ENCODE results near the gene SPDL1.

The SPDL1 gene

DNA sequence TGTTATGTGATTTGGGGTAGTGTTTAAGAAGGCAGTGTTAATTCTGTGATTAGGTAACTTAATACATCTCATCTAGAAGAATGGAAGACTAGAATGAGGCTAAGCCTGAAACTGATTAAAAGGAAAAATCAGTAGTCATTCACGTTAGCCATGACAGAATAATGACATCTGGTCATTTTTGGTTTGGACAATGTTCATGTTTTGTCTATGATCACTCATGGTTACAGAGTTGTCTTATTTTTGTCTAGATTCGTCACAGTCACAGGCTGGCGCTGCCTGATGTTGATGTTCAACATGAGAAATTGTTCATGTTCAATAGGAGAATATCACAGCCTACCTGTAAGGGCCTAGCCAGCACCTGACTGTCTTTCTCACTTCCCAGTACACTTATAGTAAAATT, 44.0 kb downstream of the SPDL1 start:
- H3K27ac ChIP-seq = no peak overlapping the region
- H3K9me3 ChIP-seq (ENCODE audit: low read depth, low read length) = no peaks in the 10 kb centered on the region
- DNase-seq (ENCODE audit: low read depth, low spot score) = no peak
- H3K9ac ChIP-seq (ENCODE audit: insufficient read length) = no peak overlapping the region
- no peak overlapping the region for H3K4me3 ChIP-seq
- no peaks in the 10 kb centered on the region for H3K36me3 ChIP-seq (ENCODE audit: insufficient read depth, low read length)
- TF ChIP-seq POLR2AphosphoS5 (IDR thresholded peaks at IDR 0.05; ENCODE audit: borderline replicate concordance, low read depth, low read length) (no peak), EZH2 (IDR thresholded peaks at IDR 0.05) (no peak), FOXP2 (optimal IDR thresholded peaks at IDR 0.05; ENCODE audit: control extremely low read depth, extremely low read length, insufficient read depth) (no peak)

DNA sequence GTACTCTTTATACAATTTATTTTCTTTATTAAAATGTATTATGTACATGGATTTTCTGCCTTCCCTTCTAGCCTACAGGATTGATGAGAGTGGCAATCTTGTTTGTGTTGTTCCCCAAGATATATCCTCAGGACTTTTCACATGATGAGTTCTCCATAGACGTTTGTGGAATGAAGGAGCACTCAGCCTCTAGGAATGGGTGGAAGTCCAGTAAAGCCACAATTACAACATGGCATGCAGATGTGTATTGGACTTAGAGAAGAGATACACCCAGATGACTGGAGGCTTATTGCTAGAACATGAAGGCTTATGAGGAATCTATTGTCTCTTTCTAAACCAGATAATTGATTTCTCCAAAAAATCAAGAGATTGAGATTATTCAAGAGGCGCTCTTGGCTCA, 45.3 kb downstream of the SPDL1 start:
- TF ChIP-seq EZH2 (IDR thresholded peaks at IDR 0.05) (no peak), FOXP2 (optimal IDR thresholded peaks at IDR 0.05; ENCODE audit: control extremely low read depth, extremely low read length, insufficient read depth) (no peak), POLR2AphosphoS5 (IDR thresholded peaks at IDR 0.05; ENCODE audit: borderline replicate concordance, low read depth, low read length) (no peak)
- H3K27ac ChIP-seq = no peak overlapping the region
- DNase-seq (ENCODE audit: low read depth, low spot score) = no peak

DNA sequence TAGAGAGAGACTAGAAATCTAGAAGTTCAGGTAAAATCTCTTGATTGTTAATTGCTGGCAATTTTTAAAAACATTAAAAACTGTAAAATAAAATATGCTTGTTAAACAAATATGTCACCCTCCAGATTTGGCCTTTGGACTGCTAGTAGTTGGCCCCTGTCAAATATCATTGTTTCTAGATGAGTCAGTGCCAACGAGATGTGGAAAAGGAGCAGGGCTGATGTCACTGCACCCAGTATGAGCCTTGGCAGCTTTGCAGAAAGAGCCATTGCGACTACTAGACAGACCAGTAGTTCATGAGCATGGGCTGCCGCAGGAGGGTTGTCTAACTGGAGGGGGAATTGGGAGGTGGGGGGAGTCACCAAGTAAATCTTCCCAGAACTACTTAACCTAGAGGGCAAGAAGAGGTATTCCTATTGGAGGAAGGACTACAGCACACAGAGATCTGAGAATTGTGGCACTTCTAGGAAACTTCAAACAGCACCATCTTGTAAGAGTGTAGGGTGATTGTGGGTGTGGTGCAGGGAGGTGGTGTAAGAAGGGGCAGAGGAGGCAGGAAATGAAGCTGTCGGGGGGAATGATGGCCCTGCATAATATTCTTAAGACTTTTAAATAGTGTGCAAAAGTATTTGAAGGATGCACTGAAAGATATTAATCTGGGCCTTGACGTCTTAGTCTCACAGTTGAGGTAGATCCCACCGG, 46.4 kb downstream of the SPDL1 start:
- no peaks in the 10 kb centered on the region for H3K9me3 ChIP-seq (ENCODE audit: low read depth, low read length)
- no peak overlapping the region for H3K27ac ChIP-seq
- DNase-seq (ENCODE audit: low read depth, low spot score) = no peak
- no peak for TF ChIP-seq FOXP2 (optimal IDR thresholded peaks at IDR 0.05; ENCODE audit: control extremely low read depth, extremely low read length, insufficient read depth)
- TF ChIP-seq POLR2AphosphoS5 (IDR thresholded peaks at IDR 0.05; ENCODE audit: borderline replicate concordance, low read depth, low read length) = no peak
- no peak for TF ChIP-seq EZH2 (IDR thresholded peaks at IDR 0.05)
- no peak overlapping the region for H3K4me3 ChIP-seq
- H3K36me3 ChIP-seq (ENCODE audit: insufficient read depth, low read length) = no peaks in the 10 kb centered on the region
- no peak overlapping the region for H3K9ac ChIP-seq (ENCODE audit: insufficient read length)

More for the DNA sequence above, 45.3 kb downstream of the SPDL1 start:
- H3K4me3 ChIP-seq = no peak overlapping the region
- H3K9me3 ChIP-seq (ENCODE audit: low read depth, low read length) = no peaks in the 10 kb centered on the region
- no peaks in the 10 kb centered on the region for H3K36me3 ChIP-seq (ENCODE audit: insufficient read depth, low read length)
- no peak overlapping the region for H3K9ac ChIP-seq (ENCODE audit: insufficient read length)

DNA sequence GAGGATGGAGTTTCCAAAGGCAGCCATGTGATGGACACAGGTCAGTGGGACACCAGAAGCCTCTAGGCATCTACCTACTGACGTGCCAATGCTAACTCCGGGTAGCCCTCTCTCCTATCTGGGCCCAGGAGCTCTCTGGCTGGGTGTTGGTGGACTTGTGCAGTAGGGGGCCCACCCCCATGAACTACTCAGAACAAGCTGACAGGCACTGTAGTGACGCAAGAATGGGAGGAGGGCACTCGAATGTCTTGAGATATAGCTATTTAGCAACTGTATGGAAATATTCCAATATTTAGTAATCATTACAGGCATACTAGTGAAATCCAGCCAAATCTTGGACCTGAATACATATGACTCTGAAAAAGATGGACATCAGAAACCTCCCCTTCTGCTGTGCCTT, 47.8 kb downstream of the SPDL1 start:
- no peak for DNase-seq (ENCODE audit: low read depth, low spot score)
- Histone ChIP-seq H3K36me3 (ENCODE audit: insufficient read depth, low read length) (no peaks in the 10 kb centered on the region), H3K27ac (no peak overlapping the region), H3K9me3 (ENCODE audit: low read depth, low read length) (no peaks in the 10 kb centered on the region), H3K4me3 (no peak overlapping the region), H3K9ac (ENCODE audit: insufficient read length) (no peak overlapping the region)
- no peak for TF ChIP-seq FOXP2 (optimal IDR thresholded peaks at IDR 0.05; ENCODE audit: control extremely low read depth, extremely low read length, insufficient read depth)
- TF ChIP-seq EZH2 (IDR thresholded peaks at IDR 0.05) = no peak
- TF ChIP-seq POLR2AphosphoS5 (IDR thresholded peaks at IDR 0.05; ENCODE audit: borderline replicate concordance, low read depth, low read length) = no peak

DNA sequence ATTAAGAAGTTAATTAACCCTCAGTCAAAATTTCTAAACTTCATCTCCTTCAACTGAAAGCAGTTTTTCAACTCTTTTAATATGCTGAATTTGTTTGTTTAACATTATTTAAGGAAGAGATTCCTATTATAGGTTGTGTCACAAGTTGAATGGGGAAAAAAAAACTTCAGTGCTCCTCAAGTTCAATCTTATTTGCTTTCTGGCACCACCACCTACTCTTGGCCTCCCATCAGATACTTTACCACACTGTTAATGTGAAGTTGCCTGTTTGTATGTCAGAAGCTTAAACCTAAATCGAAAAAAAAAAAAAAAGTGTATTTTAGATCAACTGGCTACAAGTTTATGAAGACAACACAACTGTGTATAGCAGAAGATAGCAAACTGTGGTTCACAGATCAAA, 49.4 kb downstream of the SPDL1 start:
- no peak overlapping the region for H3K4me3 ChIP-seq
- no peak overlapping the region for H3K27ac ChIP-seq
- no peaks in the 10 kb centered on the region for H3K9me3 ChIP-seq (ENCODE audit: low read depth, low read length)
- no peak overlapping the region for H3K9ac ChIP-seq (ENCODE audit: insufficient read length)
- no peak for DNase-seq (ENCODE audit: low read depth, low spot score)
- TF ChIP-seq POLR2AphosphoS5 (IDR thresholded peaks at IDR 0.05; ENCODE audit: borderline replicate concordance, low read depth, low read length) (no peak), EZH2 (IDR thresholded peaks at IDR 0.05) (no peak), FOXP2 (optimal IDR thresholded peaks at IDR 0.05; ENCODE audit: control extremely low read depth, extremely low read length, insufficient read depth) (no peak)
- no peaks in the 10 kb centered on the region for H3K36me3 ChIP-seq (ENCODE audit: insufficient read depth, low read length)

DNA sequence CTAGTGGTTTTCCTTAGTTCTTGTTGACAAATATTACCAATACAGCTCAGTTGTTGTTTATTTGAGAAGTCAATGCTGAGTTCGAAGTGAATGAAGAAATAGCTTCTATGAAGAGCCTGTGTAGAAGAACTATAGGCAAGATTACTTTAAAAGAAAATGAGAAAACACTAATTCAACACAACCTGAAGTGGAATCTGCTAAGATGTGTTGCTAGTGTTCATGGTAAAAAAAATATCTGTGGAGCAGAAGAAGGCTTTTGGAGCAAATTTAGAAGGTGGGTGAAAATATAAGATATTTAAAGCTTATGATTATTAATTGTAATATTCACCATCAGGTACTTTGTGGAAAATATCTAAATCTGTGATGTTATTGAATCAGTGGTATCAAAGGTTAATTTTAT, 51.0 kb downstream of the SPDL1 start:
- no peak overlapping the region for H3K9ac ChIP-seq (ENCODE audit: insufficient read length)
- TF ChIP-seq POLR2AphosphoS5 (IDR thresholded peaks at IDR 0.05; ENCODE audit: borderline replicate concordance, low read depth, low read length) (no peak), EZH2 (IDR thresholded peaks at IDR 0.05) (no peak), FOXP2 (optimal IDR thresholded peaks at IDR 0.05; ENCODE audit: control extremely low read depth, extremely low read length, insufficient read depth) (no peak)
- no peaks in the 10 kb centered on the region for H3K36me3 ChIP-seq (ENCODE audit: insufficient read depth, low read length)

DNA sequence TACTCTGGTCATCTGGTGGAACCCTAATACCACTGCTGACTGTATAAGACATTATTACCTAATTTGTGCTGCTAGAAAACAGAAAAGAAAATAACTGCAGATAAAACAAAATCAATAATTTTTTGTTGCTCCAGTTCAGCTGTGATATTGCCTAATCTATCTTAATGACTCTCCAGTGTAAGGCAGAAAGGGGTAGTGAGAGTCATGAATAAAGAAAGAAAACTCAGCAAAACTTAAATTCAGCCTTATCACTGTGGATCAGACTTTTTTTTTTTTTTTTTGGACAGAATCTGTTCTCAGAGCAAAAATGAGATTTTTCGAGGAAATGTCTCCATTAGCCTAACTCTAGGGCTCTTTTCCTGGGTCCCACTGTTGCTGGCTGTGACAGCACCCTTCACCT, 52.4 kb downstream of the SPDL1 start:
- TF ChIP-seq EZH2 (IDR thresholded peaks at IDR 0.05) = no peak
- no peak for TF ChIP-seq POLR2AphosphoS5 (IDR thresholded peaks at IDR 0.05; ENCODE audit: borderline replicate concordance, low read depth, low read length)
- TF ChIP-seq FOXP2 (optimal IDR thresholded peaks at IDR 0.05; ENCODE audit: control extremely low read depth, extremely low read length, insufficient read depth) = no peak
- H3K9ac ChIP-seq (ENCODE audit: insufficient read length) = no peak overlapping the region
- H3K27ac ChIP-seq = no peak overlapping the region
- no peak overlapping the region for H3K4me3 ChIP-seq
- H3K36me3 ChIP-seq (ENCODE audit: insufficient read depth, low read length) = no peaks in the 10 kb centered on the region
- DNase-seq (ENCODE audit: low read depth, low spot score) = no peak
- H3K9me3 ChIP-seq (ENCODE audit: low read depth, low read length) = no peaks in the 10 kb centered on the region

More for the DNA sequence above, 51.0 kb downstream of the SPDL1 start:
- no peaks in the 10 kb centered on the region for H3K9me3 ChIP-seq (ENCODE audit: low read depth, low read length)
- no peak for DNase-seq (ENCODE audit: low read depth, low spot score)
- H3K4me3 ChIP-seq = no peak overlapping the region
- H3K27ac ChIP-seq = no peak overlapping the region

DNA sequence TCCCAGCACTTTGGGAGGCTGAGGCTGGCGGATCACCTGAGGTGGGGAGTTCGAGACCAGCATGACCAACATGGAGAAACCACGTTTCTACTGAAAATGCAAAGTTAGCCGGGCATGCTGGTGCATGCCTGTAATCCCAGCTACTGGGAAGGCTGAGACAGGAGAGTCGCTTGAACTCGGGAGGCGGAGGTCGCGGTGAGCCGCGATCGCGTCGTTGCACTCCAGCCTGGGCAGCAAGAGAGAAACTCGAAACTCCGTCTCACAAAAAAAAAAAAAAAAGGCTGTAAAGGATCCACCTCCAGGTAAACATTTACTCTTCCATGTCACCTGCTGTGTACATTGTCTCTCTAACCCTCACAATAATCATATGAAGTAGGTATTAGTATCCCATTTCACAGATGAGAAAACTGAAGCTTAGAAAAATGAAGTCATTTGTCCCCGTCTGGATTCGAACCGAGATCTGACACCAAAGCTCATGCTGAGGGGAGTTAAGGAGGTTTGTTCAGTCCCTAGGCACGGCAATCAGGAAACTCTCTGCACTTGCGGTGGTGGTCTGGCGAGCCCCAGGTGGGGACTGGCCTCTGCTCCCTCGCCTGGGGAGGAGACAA, 53.0 kb downstream of the SPDL1 start:
- no peak overlapping the region for H3K27ac ChIP-seq
- TF ChIP-seq POLR2AphosphoS5 (IDR thresholded peaks at IDR 0.05; ENCODE audit: borderline replicate concordance, low read depth, low read length) = no peak
- no peak for TF ChIP-seq EZH2 (IDR thresholded peaks at IDR 0.05)
- no peak for TF ChIP-seq FOXP2 (optimal IDR thresholded peaks at IDR 0.05; ENCODE audit: control extremely low read depth, extremely low read length, insufficient read depth)
- no peaks in the 10 kb centered on the region for H3K9me3 ChIP-seq (ENCODE audit: low read depth, low read length)
- H3K36me3 ChIP-seq (ENCODE audit: insufficient read depth, low read length) = no peaks in the 10 kb centered on the region
- no peak overlapping the region for H3K9ac ChIP-seq (ENCODE audit: insufficient read length)
- DNase-seq (ENCODE audit: low read depth, low spot score) = no peak
- no peak overlapping the region for H3K4me3 ChIP-seq

Data from SK-N-MC (cell line).